ENCODE measurements around the gene BPIFB3. TPM values are rescaled to one million over a fixed set of nuclear protein-coding genes. Genes with fewer than 3 reads are reported as not detected.
"Not testable (repeated sequence)": the region's sequence is repeated elsewhere in the genome, so short reads cannot be mapped to it uniquely, and the experiment has no call there.

Gene BPIFB3
- total and polyA plus RNA-seq, 2 of the 4 experiments (the other 2 are of a cell fraction), result not detected

- in situ Hi-C loops (cut with MboI; ENCODE audit: low sequenced_read_pairs), result not testable (repeated sequence)
Measured at GRCh38 chr20:33095902-33096584, 42.3 kb downstream of the BPIFB3 start.

More at GRCh38 chr20:33095902-33096584, 42.3 kb downstream of the BPIFB3 start:
- H2BK5ac ChIP-seq (ENCODE audit: low read depth, low read length, poor library complexity, severe bottlenecking); H4K20me1 ChIP-seq (ENCODE audit: insufficient read depth, low read length); H3K9ac ChIP-seq (ENCODE audit: low read depth, low read length); H3K9me1 ChIP-seq (ENCODE audit: insufficient read depth, low read length); H3K4ac ChIP-seq (ENCODE audit: low read depth, low read length); H3K23ac ChIP-seq (ENCODE audit: low read depth, low read length); H3K36me3 ChIP-seq (ENCODE audit: control insufficient read depth, insufficient read depth, low read length); POLR2A ChIA-PET (ENCODE audit: unreplicated experiment); H3K56ac ChIP-seq (ENCODE audit: extremely low read depth, insufficient read depth, low read length); H3K4me2 ChIP-seq (ENCODE audit: low read depth, low read length); H2BK15ac ChIP-seq (ENCODE audit: low read depth, low read length); H2BK20ac ChIP-seq (ENCODE audit: low read depth, low read length); H3K27ac ChIP-seq (ENCODE audit: insufficient read depth, low read length); H4K91ac ChIP-seq (ENCODE audit: insufficient read depth, low read depth, low read length); H3K27me3 ChIP-seq (ENCODE audit: control insufficient read depth, insufficient read depth, low read length); H2BK120ac ChIP-seq (ENCODE audit: low read depth, low read length); BruUV-seq (replicated peaks); H3K9me3 ChIP-seq (ENCODE audit: control insufficient read depth, insufficient read depth, low read length); H4K8ac ChIP-seq (ENCODE audit: low read depth in 2 of 2, low read length in 2 of 2); H4K5ac ChIP-seq (ENCODE audit: low read depth, low read length); H2AK5ac ChIP-seq (ENCODE audit: low read depth, low read length); H3K14ac ChIP-seq (replicated peaks; ENCODE audit: low read depth, low read length); H2AK9ac ChIP-seq (replicated peaks; ENCODE audit: low read depth, low read length, poor library complexity); H3K4me3 ChIP-seq (ENCODE audit: insufficient read depth, low read depth, low read length); H2AFZ ChIP-seq (replicated peaks; ENCODE audit: low read length, poor library complexity); dilution Hi-C loops (cut with HindIII; ENCODE audit: low sequenced_read_pairs, unreplicated experiment); H3K79me1 ChIP-seq (ENCODE audit: low read depth in 1 of 2, low read length in 2 of 2); H3K4me1 ChIP-seq (ENCODE audit: control insufficient read depth, insufficient read depth, low read length); H3K18ac ChIP-seq (ENCODE audit: low read depth, low read length): not testable (repeated sequence)
- peak; percentile 69 for TF ChIP-seq CTCF (conservative IDR thresholded peaks at IDR 0.05; ENCODE audit: low read depth, low read length)
- TF ChIP-seq SMC3 (IDR thresholded peaks at IDR 0.05; ENCODE audit: low read depth, low read length), result peak; percentile 33; the same call in 1 of the 2 replicates
- peak; percentile 58 for TF ChIP-seq RAD21 (IDR thresholded peaks at IDR 0.05; ENCODE audit: low read length)
- TF ChIP-seq USF2 (IDR thresholded peaks at IDR 0.05; ENCODE audit: low read depth, low read length), result 0 out of 2 replicates have a peak, but pooled peaks have one; percentile 25
- CTCF ChIA-PET, result interaction anchor here (0.6 to 1.4 kb wide), 4 partner anchors 9 to 308 kb away, joined by 3 to 7 read pairs (median 3); no protein-coding TSS in a partner anchor
- WGBS, 2 experiments (ENCODE audit: extremely low coverage in 2 of 2, insufficient read length in 1 of 2), result no CpG with 5 or more reads among the region's 6 CpGs
- intact Hi-C loops (cut with micrococcal nuclease), result loop anchor here (1.0 kb wide), 1 partner anchor 194 kb away; no protein-coding TSS in a partner anchor
- DNase-seq (peak; percentile 44), ATAC-seq (ENCODE audit: low read depth) (peak; percentile 91)

Measured in IMR-90 (cell line).